Sigmoid colon (tissue), 7 donors: Measurements from ENCODE around the gene CD248. TPM values are rescaled to one million over a fixed set of nuclear protein-coding genes. Genes with fewer than 3 reads are reported as not detected.
A peak's percentile ranks its signal among the peaks of the same experiment; 100 is the strongest.

Experiments
- DNase-seq: peaks from one replicate; pipeline ENCODE4 v3.0.0-alpha.2; 2019
- H3K27ac ChIP-seq, 4 donors: fragments of 200-600 bp; sonication (generic); one replicate each; pipeline ENCODE4 v1.5.1; 2016 to 2019; ENCODE audit warnings: mild to moderate bottlenecking in 1 of 4
- H3K27me3 ChIP-seq, 3 donors: fragments of 200-600 bp; sonication (generic); one replicate each; pipeline ENCODE4 v1.5.1; 2019; ENCODE audit warnings: mild to moderate bottlenecking in 1 of 3
- H3K36me3 ChIP-seq, 4 donors: fragments of 200-600 bp; sonication (generic); one replicate each; pipeline ENCODE4 v1.5.1; 2016 to 2019
- H3K4me1 ChIP-seq, 4 donors: fragments of 200-600 bp; sonication (generic); one replicate each; pipeline ENCODE4 v1.5.1; 2017 to 2019
- H3K4me3 ChIP-seq, 4 donors: fragments of 200-600 bp; sonication (generic); one replicate each; pipeline ENCODE4 v1.5.1; 2017 to 2019; ENCODE audit warnings: mild to moderate bottlenecking in 2 of 4, moderate library complexity in 1 of 4
- H3K9me3 ChIP-seq, 4 donors: fragments of 200-600 bp in 3 of 4; sonication (generic) in 3 of 4; one replicate each; pipeline versions ENCODE4 v1.5.1 to v1.6.1; 2013 to 2019
- CTCF ChIP-seq, 4 experiments: fragments of 450-650 bp in 3 of 4; fragments of 200-600 bp in 1 of 4; IDR thresholded peaks; one replicate each; pipeline ENCODE4 v1.5.1; 2016 to 2019; ENCODE audit warnings: antibody characterized with exemption in 4 of 4, mild to moderate bottlenecking in 3 of 4, moderate library complexity in 2 of 4
- EP300 ChIP-seq, 4 donors: sonication (generic); formaldehyde crosslinking; IDR thresholded peaks; one replicate each; pipeline ENCODE4 v1.6.1; 2017; ENCODE audit warnings: antibody characterized with exemption in 4 of 4
- POLR2A ChIP-seq, 2 donors: fragments of 450-650 bp; IDR thresholded peaks; one replicate each; pipeline ENCODE4 v1.6.1; 2016; ENCODE audit warnings: antibody characterized with exemption in 2 of 2, mild to moderate bottlenecking in 2 of 2, moderate library complexity in 2 of 2
- POLR2AphosphoS5 ChIP-seq, 4 donors: sonication (generic); formaldehyde crosslinking; IDR thresholded peaks; one replicate each; pipeline ENCODE4 v1.6.1; 2017; ENCODE audit warnings: antibody characterized with exemption in 4 of 4
- WGBS, 2 donors: extraction: QIAGEN DNeasy Blood & Tissue Kit; methylation state at CpG; one replicate each; pipeline ENCODE4 v1.1.7; 2013; 5-methylcytosine and 5-hydroxymethylcytosine counted together
- intact Hi-C: fragments of 100-400 bp; cut with DNase I; formaldehyde crosslinking; loops from one replicate; pipeline ENCODE4 v1.15.1; 2023
- polyA plus RNA-seq, 3 donors: library from polyadenylated mRNA; stranded (reverse); fragments of 200-250 nt; gene quantifications; one replicate each; pipeline ENCODE4 v1.2.3, GENCODE V29; 2013
- total RNA-seq, 4 donors: library from RNA; depleted of rRNA; stranded (reverse); fragments of >200 nt; gene quantifications; one replicate each; pipeline ENCODE4 v1.1.0, GENCODE V29; 2016
- donor health status: healthy with polysubstance abuse.
- donor health status: Bipolar disorder and iron deficiency.
- donor health status: healthy.

Gene CD248
- total and polyA plus RNA-seq, 7 donors: 1.2 to 26.3 (median 6.1) TPM

GRCh38 chr11:66363187-66363601 lies 46.4 kb upstream of the CD248 start:
- H3K4me1 ChIP-seq: no peaks in the 10 kb centered on the region
- WGBS, 2 donors: 86 to 92% methylated on average over 14 of the region's 14 CpGs
- TF ChIP-seq EP300 (IDR thresholded peaks at IDR 0.05) (no peak), POLR2AphosphoS5 (IDR thresholded peaks at IDR 0.05) (no peak), CTCF (IDR thresholded peaks at IDR 0.05) (no peak), POLR2A (IDR thresholded peaks at IDR 0.05) (no peak)
- H3K27me3 ChIP-seq: no peaks in the 10 kb centered on the region
- no peak overlapping the region for H3K27ac ChIP-seq
- no peak overlapping the region for H3K4me3 ChIP-seq
- intact Hi-C loops: no loop called here
- no peaks in the 10 kb centered on the region for H3K36me3 ChIP-seq
- no peak for DNase-seq
- no peaks in the 10 kb centered on the region for H3K9me3 ChIP-seq

- no peak for DNase-seq
- Histone ChIP-seq H3K4me1 (no peaks in the 10 kb centered on the region), H3K27me3 (no peaks in the 10 kb centered on the region), H3K36me3 (no peaks in the 10 kb centered on the region), H3K9me3 (no peaks in the 10 kb centered on the region), H3K27ac (no peak overlapping the region), H3K4me3 (no peak overlapping the region)
- 74 to 88% methylated on average over 9 of the region's 9 CpGs for WGBS, 2 donors
- TF ChIP-seq EP300 (IDR thresholded peaks at IDR 0.05) (no peak), CTCF (IDR thresholded peaks at IDR 0.05) (no peak), POLR2A (IDR thresholded peaks at IDR 0.05) (no peak), POLR2AphosphoS5 (IDR thresholded peaks at IDR 0.05) (no peak)
- intact Hi-C loops: no loop called here
These were observed 45.8 kb upstream of the CD248 start for GRCh38 chr11:66362481-66363147.

DNA sequence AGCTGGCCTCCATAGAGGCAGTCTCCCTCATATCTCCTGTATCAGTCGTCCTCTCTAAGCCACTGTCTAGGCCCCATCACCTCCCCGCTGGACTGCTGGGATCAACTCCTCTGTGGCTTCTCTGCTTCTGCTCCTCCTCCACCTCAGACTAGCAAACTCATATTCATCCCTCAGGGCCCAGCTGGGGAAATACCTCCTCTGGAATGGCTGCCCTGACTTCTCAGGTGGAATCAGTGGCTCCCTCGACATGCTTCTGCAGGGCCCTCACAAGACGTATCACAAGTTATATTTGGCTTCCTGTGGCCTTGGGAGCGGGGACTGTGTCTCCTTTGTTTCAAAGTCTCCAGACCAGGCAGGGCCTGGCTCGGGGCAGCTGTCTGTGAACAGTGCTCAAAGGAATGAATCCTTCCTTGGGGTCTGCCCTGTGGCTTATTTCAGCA lies 44.7 kb upstream of the CD248 start:
- Histone ChIP-seq H3K27ac (no peak overlapping the region), H3K4me1 (no peaks in the 10 kb centered on the region), H3K27me3 (no peaks in the 10 kb centered on the region), H3K36me3 (no peaks in the 10 kb centered on the region), H3K4me3 (no peak overlapping the region), H3K9me3 (no peaks in the 10 kb centered on the region)
- TF ChIP-seq EP300 (IDR thresholded peaks at IDR 0.05) (no peak), CTCF (IDR thresholded peaks at IDR 0.05) (no peak), POLR2AphosphoS5 (IDR thresholded peaks at IDR 0.05) (no peak), POLR2A (IDR thresholded peaks at IDR 0.05) (no peak)
- WGBS, 2 donors: 59 to 80% methylated on average over 6 of the region's 6 CpGs
- peak; percentile 15 for DNase-seq
- intact Hi-C loops: no loop called here

GRCh38 chr11:66360406-66361073 lies 43.7 kb upstream of the CD248 start:
- Histone ChIP-seq H3K9me3 (no peaks in the 10 kb centered on the region), H3K4me3 (no peak overlapping the region), H3K27me3 (no peaks in the 10 kb centered on the region), H3K27ac (no peak overlapping the region), H3K4me1 (no peaks in the 10 kb centered on the region), H3K36me3 (no peaks in the 10 kb centered on the region)
- 94 to 95% methylated on average over 15 of the region's 15 CpGs for WGBS, 2 donors
- intact Hi-C loops: no loop called here
- TF ChIP-seq POLR2AphosphoS5 (IDR thresholded peaks at IDR 0.05): no peak
- no peak for TF ChIP-seq EP300 (IDR thresholded peaks at IDR 0.05)
- TF ChIP-seq CTCF (IDR thresholded peaks at IDR 0.05): no peak
- TF ChIP-seq POLR2A (IDR thresholded peaks at IDR 0.05): no peak
- peak; percentile 37 for DNase-seq
